GM23248 (cell line): Measurements from ENCODE around the gene PLA2G5.

Experiments
- EZH2 ChIP-seq: fragments of 200-600 bp; sonication (generic); IDR thresholded peaks from 2 replicates; pipeline ENCODE4 v1.6.1; 2018; ENCODE audit warnings: antibody characterized with exemption, mild to moderate bottlenecking; ENCODE audit not compliant: insufficient read depth, poor library complexity, severe bottlenecking
- EZH2phosphoT487 ChIP-seq: fragments of 200-600 bp; sonication (generic); IDR thresholded peaks from 2 replicates; pipeline ENCODE4 v1.6.1; 2018; ENCODE audit warnings: antibody characterized with exemption, moderate library complexity, mild to moderate bottlenecking, low read depth; ENCODE audit not compliant: insufficient read depth

- TF ChIP-seq EZH2phosphoT487 (no peak), EZH2 (no peak)
Measured at GRCh38 chr1:20076710-20077461, 6.9 kb downstream of the PLA2G5 start.
